HCT116 (cell line): ENCODE results near the gene KCNN3.

Source experiments
- EZH2 ChIP-seq: fragments of 200-600 bp; sonication (generic); IDR thresholded peaks from 2 replicates; pipeline ENCODE4 v1.6.1; 2017; ENCODE audit warnings: antibody characterized with exemption, mixed run types
- EZH2phosphoT487 ChIP-seq: fragments of 200-600 bp; IDR thresholded peaks from 2 replicates; pipeline ENCODE4 v1.6.1; 2018; ENCODE audit warnings: antibody characterized with exemption, borderline replicate concordance
- POLR2A ChIP-seq: IDR thresholded peaks from 2 replicates; pipeline ENCODE4 v1.7.0; 2011; ENCODE audit warnings: borderline replicate concordance; ENCODE audit not compliant: insufficient read depth, insufficient read length; ENCODE audit errors: extremely low read depth
- POLR2AphosphoS5 ChIP-seq: IDR thresholded peaks from 2 replicates; pipeline ENCODE4 v1.6.1; 2011; ENCODE audit warnings: mild to moderate bottlenecking, low read depth, low read length, moderate library complexity
- SIN3A ChIP-seq: IDR thresholded peaks from 2 replicates; pipeline ENCODE4 v1.6.1; 2012; ENCODE audit warnings: low read depth
- TF ChIP-seq, protein P1 (sequence below), 3 experiments: fragments of 200-600 bp in 1 of 3; sonication (generic) in 1 of 3; IDR thresholded peaks in 2 of 3; conservative IDR thresholded peaks in 1 of 3; 2 replicates each; pipeline ENCODE4 v1.5.1; 2012 to 2017; ENCODE audit warnings: low read depth in 2 of 3, low read length in 2 of 3, antibody characterized with exemption in 1 of 3, borderline replicate concordance in 1 of 3, control low read depth in 1 of 3, mild to moderate bottlenecking in 1 of 3, mixed read lengths in 1 of 3, mixed run types in 1 of 3, moderate library complexity in 1 of 3; ENCODE audit not compliant: insufficient read depth in 1 of 3
- TF ChIP-seq, protein P2 (sequence below): IDR thresholded peaks from 2 replicates; pipeline ENCODE4 v1.6.1; 2012
- TF ChIP-seq, protein P3 (sequence below): IDR thresholded peaks from 2 replicates; pipeline ENCODE4 v1.6.1; 2012; ENCODE audit warnings: low read depth
- TF ChIP-seq, protein P4 (sequence below): IDR thresholded peaks from 2 replicates; pipeline ENCODE4 v1.6.1; 2012

DNA sequence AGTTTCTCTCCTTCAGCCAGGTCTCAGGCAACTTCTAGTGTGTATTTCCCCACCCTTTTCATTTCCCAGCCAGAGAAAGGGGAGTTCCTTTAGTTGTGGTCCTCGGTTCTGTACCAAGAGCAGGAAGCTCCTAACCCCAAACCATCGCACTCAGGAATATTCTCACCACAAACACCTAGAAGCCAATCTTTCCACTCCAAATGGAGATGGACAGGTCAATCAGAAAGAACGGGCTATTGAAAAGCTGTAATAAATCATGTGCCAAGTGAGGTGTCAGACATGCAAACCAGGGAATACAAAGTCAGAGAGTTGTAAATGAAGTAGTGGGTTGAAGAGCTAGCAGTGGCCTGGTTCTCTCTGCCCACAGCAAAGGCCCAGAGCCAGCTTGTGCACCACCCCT is 77.2 kb downstream of the KCNN3 start:
- TF ChIP-seq, protein P1, sequence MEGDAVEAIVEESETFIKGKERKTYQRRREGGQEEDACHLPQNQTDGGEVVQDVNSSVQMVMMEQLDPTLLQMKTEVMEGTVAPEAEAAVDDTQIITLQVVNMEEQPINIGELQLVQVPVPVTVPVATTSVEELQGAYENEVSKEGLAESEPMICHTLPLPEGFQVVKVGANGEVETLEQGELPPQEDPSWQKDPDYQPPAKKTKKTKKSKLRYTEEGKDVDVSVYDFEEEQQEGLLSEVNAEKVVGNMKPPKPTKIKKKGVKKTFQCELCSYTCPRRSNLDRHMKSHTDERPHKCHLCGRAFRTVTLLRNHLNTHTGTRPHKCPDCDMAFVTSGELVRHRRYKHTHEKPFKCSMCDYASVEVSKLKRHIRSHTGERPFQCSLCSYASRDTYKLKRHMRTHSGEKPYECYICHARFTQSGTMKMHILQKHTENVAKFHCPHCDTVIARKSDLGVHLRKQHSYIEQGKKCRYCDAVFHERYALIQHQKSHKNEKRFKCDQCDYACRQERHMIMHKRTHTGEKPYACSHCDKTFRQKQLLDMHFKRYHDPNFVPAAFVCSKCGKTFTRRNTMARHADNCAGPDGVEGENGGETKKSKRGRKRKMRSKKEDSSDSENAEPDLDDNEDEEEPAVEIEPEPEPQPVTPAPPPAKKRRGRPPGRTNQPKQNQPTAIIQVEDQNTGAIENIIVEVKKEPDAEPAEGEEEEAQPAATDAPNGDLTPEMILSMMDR (IDR thresholded peaks at IDR 0.05 in 2 of 3, conservative IDR thresholded peaks at IDR 0.05 in 1 of 3; ENCODE audit: borderline replicate concordance in 1 of 3, insufficient read depth in 1 of 3, low read depth in 2 of 3, low read length in 2 of 3) = no peak
- TF ChIP-seq SIN3A = no peak
- TF ChIP-seq, protein P2, sequence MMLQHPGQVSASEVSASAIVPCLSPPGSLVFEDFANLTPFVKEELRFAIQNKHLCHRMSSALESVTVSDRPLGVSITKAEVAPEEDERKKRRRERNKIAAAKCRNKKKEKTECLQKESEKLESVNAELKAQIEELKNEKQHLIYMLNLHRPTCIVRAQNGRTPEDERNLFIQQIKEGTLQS = no peak
- TF ChIP-seq, protein P3, sequence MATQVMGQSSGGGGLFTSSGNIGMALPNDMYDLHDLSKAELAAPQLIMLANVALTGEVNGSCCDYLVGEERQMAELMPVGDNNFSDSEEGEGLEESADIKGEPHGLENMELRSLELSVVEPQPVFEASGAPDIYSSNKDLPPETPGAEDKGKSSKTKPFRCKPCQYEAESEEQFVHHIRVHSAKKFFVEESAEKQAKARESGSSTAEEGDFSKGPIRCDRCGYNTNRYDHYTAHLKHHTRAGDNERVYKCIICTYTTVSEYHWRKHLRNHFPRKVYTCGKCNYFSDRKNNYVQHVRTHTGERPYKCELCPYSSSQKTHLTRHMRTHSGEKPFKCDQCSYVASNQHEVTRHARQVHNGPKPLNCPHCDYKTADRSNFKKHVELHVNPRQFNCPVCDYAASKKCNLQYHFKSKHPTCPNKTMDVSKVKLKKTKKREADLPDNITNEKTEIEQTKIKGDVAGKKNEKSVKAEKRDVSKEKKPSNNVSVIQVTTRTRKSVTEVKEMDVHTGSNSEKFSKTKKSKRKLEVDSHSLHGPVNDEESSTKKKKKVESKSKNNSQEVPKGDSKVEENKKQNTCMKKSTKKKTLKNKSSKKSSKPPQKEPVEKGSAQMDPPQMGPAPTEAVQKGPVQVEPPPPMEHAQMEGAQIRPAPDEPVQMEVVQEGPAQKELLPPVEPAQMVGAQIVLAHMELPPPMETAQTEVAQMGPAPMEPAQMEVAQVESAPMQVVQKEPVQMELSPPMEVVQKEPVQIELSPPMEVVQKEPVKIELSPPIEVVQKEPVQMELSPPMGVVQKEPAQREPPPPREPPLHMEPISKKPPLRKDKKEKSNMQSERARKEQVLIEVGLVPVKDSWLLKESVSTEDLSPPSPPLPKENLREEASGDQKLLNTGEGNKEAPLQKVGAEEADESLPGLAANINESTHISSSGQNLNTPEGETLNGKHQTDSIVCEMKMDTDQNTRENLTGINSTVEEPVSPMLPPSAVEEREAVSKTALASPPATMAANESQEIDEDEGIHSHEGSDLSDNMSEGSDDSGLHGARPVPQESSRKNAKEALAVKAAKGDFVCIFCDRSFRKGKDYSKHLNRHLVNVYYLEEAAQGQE = no peak
- no peak for TF ChIP-seq POLR2A
- no peak for TF ChIP-seq EZH2
- TF ChIP-seq EZH2phosphoT487 = no peak
- TF ChIP-seq POLR2AphosphoS5 = no peak
- TF ChIP-seq, protein P4, sequence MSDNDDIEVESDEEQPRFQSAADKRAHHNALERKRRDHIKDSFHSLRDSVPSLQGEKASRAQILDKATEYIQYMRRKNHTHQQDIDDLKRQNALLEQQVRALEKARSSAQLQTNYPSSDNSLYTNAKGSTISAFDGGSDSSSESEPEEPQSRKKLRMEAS = no peak
